GM23248 (cell line): ENCODE measurements around the gene GOLGA6D. TPM values are rescaled to one million over a fixed set of nuclear protein-coding genes. Genes with fewer than 3 reads are reported as not detected.
"Not testable (repeated sequence)": the region's sequence is repeated elsewhere in the genome, so short reads cannot be mapped to it uniquely, and the experiment has no call there.

ENCODE experiments used
- DNase-seq: peaks from one replicate; pipeline ENCODE4 v3.0.0-alpha.2; 2015
- H2AFZ ChIP-seq: fragments of 200-600 bp; sonication (generic); 2 replicates; pipeline ENCODE4 v1.6.1; 2016; ENCODE audit warnings: antibody characterized with exemption
- H3F3A ChIP-seq: fragments of 200-600 bp; sonication (generic); 2 replicates; pipeline ENCODE4 v1.6.1; 2016; ENCODE audit warnings: mild to moderate bottlenecking, antibody characterized with exemption, mixed run types; ENCODE audit not compliant: insufficient read depth
- H3K27ac ChIP-seq: fragments of 200-600 bp; sonication (generic); 2 replicates; pipeline ENCODE4 v1.5.1; 2016; ENCODE audit warnings: mild to moderate bottlenecking
- H3K27me3 ChIP-seq: fragments of 200-600 bp; sonication (generic); replicated peaks from 2 replicates; pipeline ENCODE4 v1.6.1; 2016; ENCODE audit warnings: mild to moderate bottlenecking; ENCODE audit not compliant: insufficient read depth
- H3K36me3 ChIP-seq: fragments of 200-600 bp; sonication (generic); 2 replicates; pipeline ENCODE4 v1.6.1; 2016; ENCODE audit warnings: low read depth, mild to moderate bottlenecking
- H3K4me1 ChIP-seq: fragments of 200-600 bp; sonication (generic); 2 replicates; pipeline ENCODE4 v1.6.1; 2016; ENCODE audit warnings: mild to moderate bottlenecking; ENCODE audit not compliant: insufficient read depth
- H3K4me2 ChIP-seq: fragments of 200-600 bp; sonication (generic); one replicate; pipeline ENCODE4 v1.6.1; 2016; ENCODE audit warnings: mild to moderate bottlenecking; ENCODE audit not compliant: unreplicated experiment
- H3K4me3 ChIP-seq: fragments of 200-600 bp; sonication (generic); 2 replicates; pipeline ENCODE4 v1.5.1; 2016; ENCODE audit warnings: mild to moderate bottlenecking
- H3K79me2 ChIP-seq: fragments of 200-600 bp; sonication (generic); 2 replicates; pipeline ENCODE4 v1.6.1; 2016; ENCODE audit warnings: mild to moderate bottlenecking; ENCODE audit not compliant: insufficient read depth
- H3K9ac ChIP-seq: fragments of 200-600 bp; sonication (generic); 2 replicates; pipeline ENCODE4 v1.6.1; 2016; ENCODE audit warnings: mild to moderate bottlenecking
- H3K9me2 ChIP-seq: fragments of 200-600 bp; sonication (generic); 2 replicates; pipeline ENCODE4 v1.6.1; 2016; ENCODE audit warnings: mixed run types, mild to moderate bottlenecking, moderate library complexity; ENCODE audit not compliant: insufficient read depth
- H3K9me3 ChIP-seq: fragments of 200-600 bp; sonication (generic); one replicate; pipeline ENCODE4 v1.6.1; 2017; ENCODE audit warnings: low read depth
- H4K20me1 ChIP-seq: fragments of 200-600 bp; sonication (generic); 2 replicates; pipeline ENCODE4 v1.6.0; 2016; ENCODE audit not compliant: insufficient read depth
- WGBS, 2 experiments: methylation state at CpG; one replicate each; pipeline ENCODE4 v1.1.6; 2015 to 2017; ENCODE audit warnings: low lambda C conversion rate in 2 of 2, low coverage in 1 of 2; ENCODE audit errors: missing lambda C conversion rate in 2 of 2; 5-methylcytosine and 5-hydroxymethylcytosine counted together
- in situ Hi-C: fragments of 300-500 bp; cut with MboI; formaldehyde crosslinking; loops from 2 replicates; pipeline ENCODE4 v1.15.0; 2020
- polyA plus RNA-seq: library from polyadenylated mRNA; unstranded; fragments of >200 nt; fragmentation: Nextera tagmentation; extraction: Ambion mirVana; gene quantifications from 2 replicates; pipeline ENCODE4 v1.2.1, GENCODE V29; 2016
- total RNA-seq: library from RNA; depleted of rRNA; stranded (reverse); fragments of >200 nt; shearing (Covaris generic); gene quantifications from 2 replicates; pipeline ENCODE4 v1.2.3, GENCODE V29; 2014

GOLGA6D gene
- total and polyA plus RNA-seq, 2 experiments from 2014 or later, result not detected

DNA sequence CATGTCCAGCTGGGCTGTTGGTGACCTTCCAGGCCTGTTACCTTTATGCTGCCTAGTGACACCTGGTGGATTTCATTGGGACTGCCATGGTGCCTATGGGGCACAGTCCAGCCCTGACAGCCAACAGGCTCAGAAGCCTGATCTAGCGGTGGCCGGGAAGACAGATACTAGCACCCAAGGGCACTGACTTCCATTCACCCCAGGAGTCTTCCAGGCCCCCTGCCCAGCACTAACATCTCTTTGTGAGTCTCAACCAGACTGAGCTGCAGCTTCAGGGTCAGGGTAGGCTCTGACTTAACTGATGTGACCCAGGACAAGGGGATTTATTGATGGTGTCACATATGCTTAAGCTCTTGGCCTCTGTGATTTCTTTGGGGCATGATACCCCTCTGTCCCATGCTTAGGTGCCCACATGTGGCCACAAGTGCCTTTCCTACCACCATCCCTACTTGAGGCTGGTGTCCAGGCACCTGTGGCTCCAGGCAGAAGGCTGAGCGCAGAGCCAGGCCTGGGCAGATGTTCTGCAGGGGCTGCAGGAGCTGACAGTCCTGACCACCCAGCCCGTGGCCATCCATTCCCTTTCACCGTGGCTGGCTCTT, 8.0 kb upstream of the GOLGA6D start:
- 52 to 53% methylated on average over 5 of the region's 5 CpGs for WGBS, 2 experiments
- DNase-seq, result peak; percentile 52

GRCh38 chr15:75275617-75276016, 7.0 kb upstream of the GOLGA6D start:
- H3K4me1 ChIP-seq, H3K4me2 ChIP-seq, H3K27me3 ChIP-seq, H3K9me2 ChIP-seq, H3K4me3 ChIP-seq, H3K9me3 ChIP-seq, DNase-seq, H2AFZ ChIP-seq, H3K36me3 ChIP-seq, H3K9ac ChIP-seq, H3K27ac ChIP-seq, H4K20me1 ChIP-seq, H3K79me2 ChIP-seq, in situ Hi-C loops, H3F3A ChIP-seq: not testable (repeated sequence)
- WGBS, 2 experiments, result 58 to 62% methylated on average over 3 of the region's 3 CpGs

More for the DNA sequence above, 8.0 kb upstream of the GOLGA6D start:
- H3F3A ChIP-seq, H3K9me3 ChIP-seq, in situ Hi-C loops, H3K79me2 ChIP-seq, H3K9ac ChIP-seq, H3K9me2 ChIP-seq, H2AFZ ChIP-seq, H3K36me3 ChIP-seq, H4K20me1 ChIP-seq, H3K27me3 ChIP-seq, H3K4me2 ChIP-seq, H3K27ac ChIP-seq, H3K4me3 ChIP-seq, H3K4me1 ChIP-seq: not testable (repeated sequence)

GRCh38 chr15:75278497-75278896, 4.1 kb upstream of the GOLGA6D start:
- H3K9me3 ChIP-seq, in situ Hi-C loops, H3K4me1 ChIP-seq, H3K36me3 ChIP-seq, H4K20me1 ChIP-seq, H3K9ac ChIP-seq, DNase-seq, H3K4me2 ChIP-seq, H3K27ac ChIP-seq, H3K27me3 ChIP-seq, H3K4me3 ChIP-seq, H2AFZ ChIP-seq, H3K9me2 ChIP-seq, H3K79me2 ChIP-seq, H3F3A ChIP-seq: not testable (repeated sequence)
- 29 to 57% methylated on average over 1 of the region's 1 CpG for WGBS, 2 experiments

- H3K36me3 ChIP-seq, H3F3A ChIP-seq, H4K20me1 ChIP-seq, H3K9ac ChIP-seq, H3K79me2 ChIP-seq, H3K9me3 ChIP-seq, H3K4me1 ChIP-seq, H3K27me3 ChIP-seq, H2AFZ ChIP-seq, H3K4me3 ChIP-seq, in situ Hi-C loops, DNase-seq, H3K27ac ChIP-seq, H3K4me2 ChIP-seq, H3K9me2 ChIP-seq: not testable (repeated sequence)
- no CpG with 5 or more reads among the region's 3 CpGs for WGBS, 2 experiments
Observed at GRCh38 chr15:75284152-75284551, 1.5 kb downstream of the GOLGA6D start.

GRCh38 chr15:75293660-75294059, 11.0 kb downstream of the GOLGA6D start:
- H3K27ac ChIP-seq, H3F3A ChIP-seq, H4K20me1 ChIP-seq, H3K4me3 ChIP-seq, H3K9ac ChIP-seq, H2AFZ ChIP-seq, H3K9me2 ChIP-seq, DNase-seq, in situ Hi-C loops, H3K79me2 ChIP-seq, H3K4me2 ChIP-seq, H3K4me1 ChIP-seq, H3K9me3 ChIP-seq, H3K36me3 ChIP-seq: not testable (repeated sequence)
- peaks cover 12% of the 10 kb centered on the region for H3K27me3 ChIP-seq
- no CpG with 5 or more reads among the region's 18 CpGs for WGBS, 2 experiments

- H3K36me3 ChIP-seq, H3F3A ChIP-seq, H3K4me2 ChIP-seq, in situ Hi-C loops, H3K9me2 ChIP-seq, DNase-seq, H3K4me1 ChIP-seq, H3K79me2 ChIP-seq, H4K20me1 ChIP-seq, H3K4me3 ChIP-seq, H3K9ac ChIP-seq, H3K27ac ChIP-seq, H3K9me3 ChIP-seq, H2AFZ ChIP-seq: not testable (repeated sequence)
- peaks cover 16% of the 10 kb centered on the region for H3K27me3 ChIP-seq
- 65 to 82% methylated on average over 8 to 10 of the region's 13 CpGs for WGBS, 2 experiments
Observed at GRCh38 chr15:75298541-75299310, 16.1 kb downstream of the GOLGA6D start.

DNA sequence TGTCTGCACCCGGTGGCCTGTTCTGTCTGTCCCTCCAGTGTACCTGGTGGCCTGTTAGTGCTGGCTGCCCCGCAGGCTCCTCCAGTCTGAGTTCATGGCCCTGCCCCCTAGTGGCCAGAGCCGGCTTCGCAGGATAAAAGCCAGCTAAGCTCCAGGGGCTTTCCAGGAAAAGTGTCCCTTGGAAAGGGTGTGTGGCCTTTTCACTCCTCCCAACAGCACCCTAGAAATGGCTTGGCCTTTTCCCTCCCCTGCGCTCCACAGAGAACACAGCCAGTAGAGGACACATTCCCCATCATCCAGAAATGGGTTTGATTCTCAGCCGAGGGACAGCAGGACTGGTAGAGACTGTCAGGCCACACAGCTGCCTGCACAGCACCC, 16.7 kb downstream of the GOLGA6D start:
- H3K4me1 ChIP-seq, in situ Hi-C loops, H2AFZ ChIP-seq, H3K9ac ChIP-seq, H3K27ac ChIP-seq, H3K9me3 ChIP-seq, H3K4me3 ChIP-seq, H3K9me2 ChIP-seq, H4K20me1 ChIP-seq, H3K36me3 ChIP-seq, DNase-seq, H3K4me2 ChIP-seq, H3F3A ChIP-seq, H3K79me2 ChIP-seq: not testable (repeated sequence)
- H3K27me3 ChIP-seq, result peaks cover 20% of the 10 kb centered on the region
- 5 to 17% methylated on average over 5 to 6 of the region's 6 CpGs for WGBS, 2 experiments
